HTERT RPE-1 (cell line): ENCODE data around the gene SLC18A3.

Source experiments
- in situ Hi-C: fragments of 300-500 bp; cut with MboI; formaldehyde crosslinking; loops from 4 replicates; pipeline ENCODE4 v1.14.3; 2020; ENCODE audit warnings: low sequenced_read_pairs

SLC18A3 gene

DNA sequence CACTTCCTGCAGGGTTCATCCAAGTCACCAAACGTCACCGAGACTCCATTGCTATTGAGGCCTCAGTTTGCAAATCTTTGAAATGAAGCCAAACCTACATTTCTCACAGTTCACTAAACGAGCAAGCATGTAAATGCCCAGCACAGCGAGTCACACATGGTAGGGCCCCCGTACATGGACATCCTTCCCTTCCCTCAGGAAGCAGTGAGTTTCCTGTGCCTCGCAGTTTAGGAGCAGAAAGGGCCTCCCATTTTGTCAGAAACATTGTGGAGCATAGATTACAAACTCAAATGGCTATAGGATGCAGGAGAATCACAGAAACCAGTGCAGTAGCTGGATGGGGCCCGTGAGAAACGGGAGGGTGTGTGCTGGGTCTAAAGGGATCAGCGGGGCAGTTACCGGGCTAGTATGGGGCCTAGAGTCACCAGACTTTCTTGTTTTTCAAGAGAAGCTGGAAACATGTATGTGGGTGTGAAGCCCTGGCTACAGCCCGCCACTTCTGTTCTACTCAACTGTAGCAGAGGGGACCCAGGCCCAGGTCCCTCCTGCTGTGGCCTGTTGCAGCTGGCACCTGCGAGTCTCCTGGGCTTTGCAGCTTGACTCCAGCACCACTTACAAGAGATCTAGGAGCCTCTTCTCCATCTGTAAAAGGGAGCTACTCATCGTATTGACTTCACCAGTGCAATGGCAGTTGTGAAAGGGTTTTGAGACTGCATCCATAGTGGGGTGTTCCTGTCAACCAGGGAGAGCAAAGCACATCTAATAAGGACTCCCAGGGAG, 14.2 kb upstream of the SLC18A3 start:
- in situ Hi-C loops = no loop called here

DNA sequence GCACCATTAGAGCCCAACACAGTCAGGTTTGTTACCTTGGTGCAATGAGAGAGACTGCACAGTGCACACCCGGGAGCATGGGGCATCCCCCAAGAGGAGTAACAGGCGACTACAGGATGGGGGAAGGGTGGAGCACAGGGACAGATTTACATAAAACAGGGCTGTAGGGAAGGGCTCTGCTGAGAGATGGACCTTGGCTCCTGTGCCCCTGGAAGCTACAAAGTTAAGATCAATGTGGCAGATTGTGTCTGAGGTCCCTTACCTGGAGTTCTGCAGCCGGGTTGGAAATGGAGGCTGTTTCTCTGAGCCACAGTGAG, 13.7 kb upstream of the SLC18A3 start:
- in situ Hi-C loops = no loop called here

DNA sequence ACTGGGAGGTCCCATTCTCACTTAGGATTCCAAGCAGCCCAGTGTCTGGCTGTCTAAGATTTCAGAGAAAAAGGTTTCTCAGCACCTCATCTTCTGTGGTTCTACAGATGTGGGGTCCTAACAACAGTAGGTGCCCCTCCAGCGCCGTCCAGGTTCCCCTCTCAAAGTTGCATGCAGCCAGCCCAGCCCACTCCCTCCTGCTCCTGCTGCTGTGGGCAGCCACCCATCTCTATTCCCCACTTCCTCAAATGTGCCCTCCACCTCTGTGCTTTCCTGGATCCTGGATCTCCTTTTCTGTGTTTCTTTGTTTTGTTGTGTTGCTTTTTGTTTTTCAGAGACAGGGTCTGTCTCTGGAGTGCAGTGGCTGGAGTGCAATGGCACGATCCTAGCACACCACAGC, 13.3 kb upstream of the SLC18A3 start:
- in situ Hi-C loops = no loop called here

DNA sequence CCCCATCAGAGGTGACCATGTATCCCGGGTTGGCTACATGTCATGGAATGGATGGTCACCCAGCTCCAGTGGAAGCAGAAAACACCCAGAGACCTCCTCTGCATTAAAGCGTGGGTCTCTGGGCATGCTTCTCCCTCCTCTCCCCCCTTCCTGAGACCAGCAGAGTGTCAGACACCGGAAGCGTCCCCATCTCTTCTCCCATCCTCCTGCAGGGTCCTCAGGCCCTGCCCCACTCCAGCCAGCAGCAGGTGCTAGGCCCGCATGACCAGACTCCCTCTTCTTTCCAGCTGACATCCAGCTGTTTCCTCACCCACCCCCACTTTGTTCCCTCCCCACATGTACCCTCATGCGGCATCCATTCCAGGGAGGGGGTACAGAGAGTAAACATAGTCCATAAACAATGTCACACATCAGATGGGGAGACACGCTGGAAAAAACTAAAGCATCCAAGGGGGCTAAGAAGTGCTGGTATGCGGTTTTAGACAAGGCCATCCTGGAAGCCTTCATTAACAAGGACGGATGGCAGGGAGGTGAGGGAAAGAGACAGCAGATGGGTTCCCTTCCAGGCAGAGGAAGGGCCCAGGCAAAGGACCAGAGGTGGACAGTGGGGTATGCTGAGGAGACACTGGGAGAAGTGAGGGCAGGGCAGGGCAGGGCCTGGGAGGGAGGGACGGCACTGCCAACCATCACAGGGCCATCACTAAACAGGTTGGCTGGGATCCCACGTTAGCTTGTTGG, 12.5 kb upstream of the SLC18A3 start:
- in situ Hi-C loops = no loop called here

DNA sequence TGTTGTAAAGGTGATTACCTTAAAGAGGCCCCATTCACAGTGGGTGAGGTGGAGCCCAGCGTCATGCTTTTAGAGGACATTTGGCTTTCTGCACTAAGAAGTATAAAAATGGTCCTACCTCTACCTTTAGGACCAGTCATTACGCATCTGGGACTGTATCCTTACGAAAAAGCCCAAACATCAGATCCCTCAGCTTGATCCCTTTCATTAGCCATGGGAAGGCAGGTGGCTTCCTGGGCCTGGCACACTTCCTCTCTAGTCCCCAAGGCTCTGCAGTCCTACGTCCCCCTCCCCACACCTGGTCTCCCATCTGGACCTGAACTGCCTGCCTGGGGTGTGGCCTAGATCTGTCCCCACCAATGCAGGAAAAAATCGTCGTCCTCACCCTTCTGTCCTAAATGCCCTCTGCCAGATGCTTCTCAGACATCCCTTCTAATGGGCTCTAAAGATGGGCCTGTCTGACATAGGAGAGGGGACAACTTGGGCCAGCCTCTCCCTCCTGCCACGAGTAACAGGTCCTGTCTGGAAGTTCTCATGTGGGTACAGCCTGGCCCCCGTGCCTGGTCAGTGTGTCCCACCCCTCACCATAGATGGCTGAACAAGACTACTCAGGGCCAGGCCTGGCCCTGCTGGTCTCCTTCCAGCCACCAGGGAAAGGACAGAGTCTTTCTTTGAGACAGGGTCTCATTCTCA, 11.8 kb upstream of the SLC18A3 start:
- in situ Hi-C loops = no loop called here

DNA sequence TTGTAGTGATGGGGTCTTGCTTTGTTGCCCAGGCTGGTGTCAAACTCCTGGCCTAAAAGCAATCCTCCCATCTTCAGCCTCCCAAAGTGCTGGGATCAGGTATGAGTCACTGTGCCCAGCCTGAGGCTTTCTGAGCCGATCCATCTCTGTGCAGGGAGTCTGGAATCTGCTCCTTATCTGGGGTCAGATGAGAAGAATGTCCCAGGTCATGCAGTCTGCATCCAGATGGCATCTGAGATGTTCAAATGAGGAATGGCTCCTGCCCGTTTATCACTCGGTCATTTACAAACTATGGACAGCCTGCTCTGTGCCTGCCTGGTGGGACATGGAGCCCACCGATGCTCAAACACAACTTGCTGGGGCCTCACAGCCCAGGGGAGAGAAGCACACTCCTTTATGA, 11.1 kb upstream of the SLC18A3 start:
- in situ Hi-C loops = no loop called here

DNA sequence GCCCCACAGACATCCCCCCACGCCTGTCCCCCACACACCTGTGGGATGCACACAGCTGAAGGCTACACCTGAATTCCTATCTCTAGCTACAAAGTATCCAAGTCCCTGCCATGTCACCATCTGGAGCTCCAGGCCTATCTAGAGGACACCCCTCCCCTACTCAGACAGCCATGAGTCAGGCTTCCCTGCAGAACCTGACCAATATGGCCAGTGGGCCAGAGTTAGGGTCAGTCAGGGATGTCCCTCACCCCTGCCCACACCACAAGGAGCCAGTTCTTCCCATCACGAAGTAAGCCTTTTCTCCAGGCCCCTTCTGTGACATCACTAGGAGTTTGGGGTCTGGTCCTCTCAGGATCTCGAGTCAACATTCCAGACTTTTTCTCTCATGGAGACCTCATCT, 10.6 kb upstream of the SLC18A3 start:
- in situ Hi-C loops = no loop called here

DNA sequence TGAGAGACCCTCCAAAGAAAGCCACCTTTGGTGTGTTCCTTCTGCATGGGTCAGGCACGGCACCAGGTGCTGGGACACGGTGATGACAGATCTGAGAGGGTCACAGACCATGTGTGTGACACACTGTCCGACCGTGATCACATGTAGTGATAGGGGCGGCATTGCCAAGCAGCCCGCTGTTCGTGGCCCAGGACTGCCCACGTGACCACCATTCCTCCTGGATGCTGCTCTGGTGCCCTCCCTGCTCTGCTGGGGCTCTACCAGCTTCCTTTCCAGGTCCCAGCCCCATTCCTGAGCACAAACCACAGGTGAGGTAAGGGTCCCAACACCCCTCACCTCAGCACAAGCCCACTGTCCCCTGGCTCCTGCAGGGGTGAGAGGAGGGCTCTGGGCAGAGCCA, 10.1 kb upstream of the SLC18A3 start:
- in situ Hi-C loops = no loop called here

DNA sequence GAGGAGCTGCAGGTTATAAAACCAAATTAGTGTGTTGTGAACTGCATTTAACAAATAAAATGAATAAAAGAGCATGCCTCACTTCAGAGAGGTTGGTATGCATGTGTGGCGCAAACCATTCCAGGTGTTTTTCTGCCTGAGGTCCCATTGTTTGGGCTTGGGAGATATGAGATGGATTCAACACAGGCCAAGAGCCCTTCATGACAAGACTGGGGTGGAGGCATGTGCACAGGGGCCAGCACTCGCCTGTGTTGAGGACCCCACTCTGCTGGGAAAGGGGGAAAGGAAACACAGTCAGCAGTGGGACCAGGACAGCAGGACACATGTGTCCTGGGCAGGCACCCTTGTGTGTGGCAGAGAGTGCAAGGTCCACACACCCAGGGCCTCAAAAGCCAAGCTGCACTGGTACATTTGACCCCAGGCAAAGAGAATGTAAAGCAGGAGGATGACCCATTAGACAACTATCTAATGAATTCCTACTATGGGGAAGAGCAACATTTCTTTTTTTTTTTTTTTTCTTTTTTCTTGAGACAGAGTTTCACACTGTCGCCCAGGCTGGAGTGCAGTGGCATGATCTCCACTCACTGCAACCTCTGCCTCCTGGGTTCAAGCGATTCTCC, 9.2 kb upstream of the SLC18A3 start:
- in situ Hi-C loops = no loop called here

DNA sequence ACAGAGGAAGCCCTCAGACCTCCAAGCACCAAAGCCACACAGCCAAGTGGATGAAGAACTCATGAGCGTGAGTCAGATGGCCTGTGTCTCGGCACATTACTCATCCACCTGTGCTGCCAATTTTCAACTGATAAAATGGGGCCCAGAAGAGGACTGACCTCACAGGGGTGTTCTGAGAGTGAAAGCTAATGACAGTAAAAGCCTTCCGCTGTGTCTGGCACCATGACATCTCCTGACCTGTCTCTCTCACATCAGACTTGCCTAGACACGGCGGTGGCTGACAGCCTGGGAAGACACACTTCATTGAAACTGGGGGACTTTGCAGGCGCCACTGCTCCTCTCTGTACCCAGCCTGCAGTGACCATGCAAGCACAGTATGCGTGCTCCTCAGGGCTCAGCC, 8.3 kb upstream of the SLC18A3 start:
- in situ Hi-C loops = no loop called here

DNA sequence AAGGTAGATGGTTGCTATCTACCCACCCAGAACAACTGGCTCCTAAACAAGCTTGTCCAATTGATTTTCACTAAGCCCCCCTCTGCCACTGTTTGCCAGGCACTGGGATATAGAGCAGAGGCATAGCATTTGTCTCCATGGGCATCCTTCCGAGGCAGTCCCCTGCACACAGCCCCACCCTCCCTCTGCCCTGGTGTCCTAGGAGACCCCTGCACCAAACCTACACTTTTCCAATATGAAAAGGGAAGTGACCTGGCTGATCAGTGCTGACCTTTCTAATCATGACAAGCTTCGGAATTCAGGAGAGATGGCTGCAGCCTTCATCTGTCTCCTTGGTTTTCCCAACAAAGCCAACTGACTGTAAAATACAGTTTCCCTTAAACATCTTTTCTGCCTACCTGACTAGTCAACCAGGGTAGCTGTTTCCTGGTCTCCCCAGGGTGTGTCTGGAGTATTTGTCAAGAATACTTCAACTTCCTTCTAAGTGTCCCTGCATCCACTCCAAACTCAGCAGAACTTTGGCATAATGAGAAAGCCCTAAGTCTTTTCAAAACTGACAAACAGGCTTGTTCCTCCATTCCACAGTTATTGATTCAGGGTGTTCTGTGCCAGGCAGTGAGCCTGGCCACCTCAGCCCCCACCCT, 7.6 kb upstream of the SLC18A3 start:
- in situ Hi-C loops = no loop called here

DNA sequence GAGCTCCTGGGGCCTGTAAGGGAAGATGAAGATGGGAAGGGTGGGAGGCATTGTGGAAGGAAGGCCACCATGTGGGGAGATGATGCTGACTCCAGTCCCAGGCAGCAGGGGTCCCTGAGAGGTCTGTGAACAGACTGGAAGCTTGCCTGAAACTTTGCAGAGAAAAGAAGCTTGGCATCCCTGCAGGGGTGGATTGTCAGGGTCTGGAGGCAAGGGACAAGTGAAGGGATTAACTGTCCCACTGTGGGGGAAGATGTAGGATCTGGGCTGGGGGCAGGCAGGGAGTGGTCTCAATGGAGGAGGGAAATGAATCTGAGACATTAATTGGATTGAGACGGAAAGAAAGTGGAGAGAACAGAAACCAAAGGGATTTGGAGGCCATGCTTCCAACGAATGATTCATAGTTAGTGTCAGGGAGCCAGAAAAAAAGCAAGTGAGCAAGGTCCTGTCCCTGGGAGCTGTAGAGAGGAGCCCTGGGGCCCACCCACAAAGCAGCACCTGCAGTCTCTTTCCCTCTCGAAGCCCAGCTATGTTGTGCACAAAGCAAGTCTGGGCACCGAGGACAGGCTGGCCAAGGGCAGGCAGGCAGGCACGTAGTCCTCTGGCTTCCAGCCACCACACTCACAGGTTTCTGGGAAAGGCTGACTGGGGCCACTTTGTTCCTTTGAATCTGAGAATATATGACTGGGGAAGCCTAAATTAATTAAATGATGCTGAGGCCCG, 4.7 kb upstream of the SLC18A3 start:
- in situ Hi-C loops = no loop called here

DNA sequence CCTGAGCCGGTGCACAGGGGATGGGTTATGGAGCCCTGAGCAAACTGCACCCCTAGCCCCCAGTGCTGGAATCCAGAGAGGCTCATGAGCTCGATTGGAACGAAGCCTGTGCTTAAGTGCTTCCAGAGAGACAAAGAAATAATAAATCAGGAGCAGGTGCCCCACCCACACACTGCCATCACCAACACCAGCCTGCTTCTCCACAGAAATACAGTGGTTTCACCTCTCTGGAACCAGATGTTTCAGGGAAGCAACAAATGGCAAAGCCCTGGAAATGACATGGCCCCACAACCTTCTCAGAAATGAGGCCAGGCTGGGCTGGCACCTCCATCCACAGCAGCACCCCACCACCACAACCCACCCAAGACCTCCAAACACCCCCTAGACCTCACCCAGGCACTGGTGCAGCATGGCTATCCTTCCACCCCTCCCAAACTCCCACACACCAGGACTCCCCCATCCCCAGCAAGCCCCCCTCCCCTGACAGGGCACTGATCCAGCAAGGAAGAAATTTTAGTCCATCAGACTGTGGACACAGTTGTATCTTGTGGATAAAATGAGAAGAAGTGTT, 4.1 kb upstream of the SLC18A3 start:
- in situ Hi-C loops = no loop called here

DNA sequence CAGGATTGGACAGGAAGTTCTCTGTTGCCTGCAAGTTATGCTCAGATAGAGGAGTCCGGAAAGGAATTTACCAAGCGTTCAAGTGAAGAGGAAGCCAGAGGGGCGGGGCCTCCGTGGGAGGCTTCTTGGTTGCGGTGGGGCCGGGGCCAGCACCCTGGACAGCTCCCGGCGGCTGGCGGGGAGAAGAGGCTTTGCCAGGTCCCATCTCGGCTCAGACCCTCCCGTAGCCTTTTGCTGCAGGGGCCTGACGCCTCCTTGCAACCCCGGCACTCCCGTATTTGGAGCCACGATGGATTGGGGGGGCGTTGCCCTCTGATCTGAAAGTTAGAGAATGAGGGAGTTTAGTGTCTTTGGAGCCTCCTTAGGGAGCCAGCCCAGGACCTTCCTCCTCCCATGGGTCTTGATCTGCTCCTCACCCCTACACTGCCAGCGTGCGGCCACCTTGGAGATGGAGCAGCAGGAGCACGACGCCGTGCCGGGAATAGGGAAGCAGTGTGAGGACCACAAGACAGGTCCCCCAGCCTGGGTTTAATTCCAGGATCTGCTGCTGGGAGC, 3.1 kb upstream of the SLC18A3 start:
- in situ Hi-C loops = no loop called here

DNA sequence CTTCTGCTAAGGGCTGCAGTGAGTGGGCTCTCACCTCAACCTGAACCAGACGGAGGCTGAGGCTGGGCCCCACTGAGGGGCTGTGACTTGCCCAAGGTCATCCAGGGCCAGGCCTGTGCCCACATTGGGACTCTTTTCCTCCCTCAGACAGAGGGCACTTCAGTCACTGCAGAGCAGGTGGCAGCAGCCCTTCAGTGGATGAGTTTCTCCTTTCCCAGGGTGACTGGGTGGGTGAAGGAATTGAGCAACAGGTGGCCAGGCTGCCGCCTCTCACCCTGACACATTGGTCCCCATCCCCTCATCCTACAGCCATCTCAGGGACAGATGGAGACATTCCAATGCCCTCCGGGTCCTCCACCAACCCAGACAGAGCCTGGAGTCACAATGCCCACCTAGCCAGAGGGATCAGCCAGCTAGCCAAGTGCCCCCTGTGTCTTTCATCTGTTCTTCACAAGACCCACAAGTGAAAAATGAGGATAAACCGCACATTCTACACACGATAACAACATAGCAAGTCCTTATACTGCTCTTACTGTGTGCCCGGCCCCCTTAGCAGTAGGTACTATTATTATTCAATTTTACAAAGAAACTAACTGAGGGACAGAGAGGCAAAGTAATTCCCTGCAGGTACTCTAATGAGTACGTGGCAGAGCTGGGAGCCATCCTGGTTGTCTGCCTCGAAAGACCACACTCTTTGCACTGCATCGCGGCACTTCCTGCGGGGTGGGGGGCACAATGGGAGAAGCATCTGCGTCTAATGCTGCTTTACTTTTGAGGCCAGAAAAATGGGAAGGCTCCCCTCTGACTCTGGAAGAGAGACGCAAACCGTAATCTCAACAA, 1.7 kb upstream of the SLC18A3 start:
- in situ Hi-C loops = no loop called here

DNA sequence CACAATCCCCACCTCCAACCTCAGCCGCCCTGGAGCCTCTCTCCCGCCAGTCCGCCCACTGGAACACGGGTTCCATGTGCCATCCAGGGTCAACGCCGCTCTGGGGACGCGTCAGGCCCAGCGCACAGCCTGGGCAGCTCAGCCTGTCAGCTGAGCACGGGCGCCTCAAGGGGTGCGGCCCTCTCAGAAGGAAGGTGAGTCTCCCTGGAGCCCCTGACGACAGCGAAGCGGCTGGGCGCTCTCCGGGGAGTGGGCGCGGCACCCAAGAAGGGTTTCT, 1.2 kb upstream of the SLC18A3 start:
- in situ Hi-C loops = no loop called here

DNA sequence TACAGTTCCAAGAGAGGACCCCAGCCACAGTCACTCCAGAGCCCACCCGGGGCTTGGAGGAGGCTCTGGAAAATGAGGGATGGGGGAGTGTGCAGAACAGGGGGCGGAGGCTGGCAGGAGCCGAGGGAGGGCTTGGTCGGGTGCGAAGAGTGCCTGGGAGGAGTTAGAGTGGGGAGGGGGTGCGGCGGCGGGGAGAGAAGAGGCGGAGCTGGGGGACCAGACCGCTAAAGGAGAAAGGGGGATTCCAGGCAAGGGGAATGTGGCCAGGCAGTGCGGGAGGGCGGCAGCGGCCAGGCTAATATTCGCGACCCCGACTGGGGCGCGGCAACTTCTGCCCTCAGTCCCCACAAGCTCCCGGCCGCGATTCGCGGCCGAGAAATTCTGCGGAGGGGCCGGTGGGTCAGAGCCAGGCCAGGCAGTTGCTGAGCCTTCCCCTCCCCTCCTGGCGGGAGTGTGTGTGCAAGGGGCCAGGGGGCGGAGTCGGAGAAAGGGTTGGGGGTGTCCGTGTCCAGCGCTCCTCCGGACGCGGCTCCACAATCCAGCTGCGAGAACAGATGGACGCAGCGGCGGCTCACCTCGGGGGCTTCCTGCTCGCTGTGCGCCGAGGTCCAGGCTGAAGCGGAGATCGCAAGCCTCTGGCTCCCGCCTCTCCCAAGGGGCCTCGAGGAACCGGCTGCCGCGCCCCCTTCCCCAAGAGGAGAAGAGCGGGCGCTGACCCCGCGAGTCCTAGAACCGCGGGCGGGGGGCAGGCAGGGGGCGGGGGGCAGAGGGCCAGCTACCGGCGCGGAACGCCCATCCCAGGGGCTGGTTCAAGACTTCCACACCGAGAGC, 612 bp upstream of the SLC18A3 start:
- in situ Hi-C loops = no loop called here

DNA sequence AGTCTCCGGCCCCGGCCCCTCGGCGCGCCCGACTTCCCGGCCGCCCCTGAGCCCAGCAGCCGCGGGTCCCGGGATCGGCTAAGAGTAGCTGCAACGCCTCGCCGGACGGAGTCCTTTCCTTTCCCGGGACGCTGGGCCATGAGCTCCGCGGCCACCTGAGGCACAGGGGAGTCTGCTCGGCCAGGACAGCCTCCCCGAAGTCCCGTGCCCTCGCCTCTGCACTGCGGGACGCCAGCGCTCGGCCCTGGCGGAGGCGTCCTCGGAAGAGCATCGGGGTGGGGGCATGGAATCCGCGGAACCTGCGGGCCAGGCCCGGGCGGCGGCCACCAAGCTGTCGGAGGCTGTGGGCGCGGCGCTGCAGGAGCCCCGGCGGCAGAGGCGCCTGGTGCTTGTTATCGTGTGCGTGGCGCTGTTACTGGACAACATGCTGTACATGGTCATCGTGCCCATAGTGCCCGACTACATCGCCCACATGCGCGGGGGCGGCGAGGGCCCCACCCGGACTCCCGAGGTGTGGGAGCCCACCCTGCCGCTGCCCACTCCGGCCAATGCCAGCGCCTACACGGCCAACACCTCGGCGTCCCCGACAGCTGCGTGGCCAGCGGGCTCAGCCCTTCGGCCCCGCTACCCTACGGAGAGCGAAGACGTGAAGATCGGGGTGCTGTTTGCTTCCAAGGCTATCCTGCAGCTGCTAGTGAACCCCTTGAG, 502 bp downstream of the SLC18A3 start:
- in situ Hi-C loops = no loop called here
